CD4-positive, alpha-beta T cell treated with Interleukin-4 for 4 hours (primary cell): ENCODE measurements around the gene ADNP2.
"Not testable (repeated sequence)": the region's sequence is repeated elsewhere in the genome, so short reads cannot be mapped to it uniquely, and the experiment has no call there.

ENCODE experiments used
- DNase-seq: peaks from one replicate; pipeline ENCODE4 v3.0.0-alpha.2; 2020

ADNP2 gene

GRCh38 chr18:80145196-80145804 lies 36.2 kb downstream of the ADNP2 start:
- DNase-seq: no peak

- no peak for DNase-seq
Observed at GRCh38 chr18:80147037-80147417, 38.0 kb downstream of the ADNP2 start.

GRCh38 chr18:80147418-80148325 lies 38.6 kb downstream of the ADNP2 start:
- peak; percentile 65 for DNase-seq

GRCh38 chr18:80148326-80149199 lies 39.5 kb downstream of the ADNP2 start:
- DNase-seq: no peak

- no peak for DNase-seq
Observed at GRCh38 chr18:80149667-80150066, 40.6 kb downstream of the ADNP2 start.

GRCh38 chr18:80154293-80154692 lies 45.2 kb downstream of the ADNP2 start:
- DNase-seq: peak; percentile 36

GRCh38 chr18:80157708-80158343 lies 48.8 kb downstream of the ADNP2 start:
- peak; percentile 71 for DNase-seq

GRCh38 chr18:80158365-80158764 lies 49.3 kb downstream of the ADNP2 start:
- no peak for DNase-seq

GRCh38 chr18:80159713-80160636 lies 50.9 kb downstream of the ADNP2 start:
- DNase-seq: peak; percentile 13

GRCh38 chr18:80161781-80162417 lies 52.8 kb downstream of the ADNP2 start:
- DNase-seq: no peak

- DNase-seq: no peak
Observed at GRCh38 chr18:80163183-80163582, 54.1 kb downstream of the ADNP2 start.

GRCh38 chr18:80164727-80165355 lies 55.8 kb downstream of the ADNP2 start:
- DNase-seq: not testable (repeated sequence)

- DNase-seq: no peak
Observed at GRCh38 chr18:80166240-80166639, 57.2 kb downstream of the ADNP2 start.

GRCh38 chr18:80166725-80167124 lies 57.7 kb downstream of the ADNP2 start:
- DNase-seq: no peak

GRCh38 chr18:80167331-80167730 lies 58.3 kb downstream of the ADNP2 start:
- no peak for DNase-seq

- no peak for DNase-seq
Observed at GRCh38 chr18:80167931-80168330, 58.9 kb downstream of the ADNP2 start.

GRCh38 chr18:80168346-80168745 lies 59.3 kb downstream of the ADNP2 start:
- no peak for DNase-seq

GRCh38 chr18:80168982-80169381 lies 59.9 kb downstream of the ADNP2 start:
- DNase-seq: no peak

- DNase-seq: no peak
Observed at GRCh38 chr18:80169607-80170006, 60.5 kb downstream of the ADNP2 start.

GRCh38 chr18:80170395-80171053 lies 61.5 kb downstream of the ADNP2 start:
- DNase-seq: no peak
